ENCODE results near the gene LRRC3C.

LRRC3C gene

DNA sequence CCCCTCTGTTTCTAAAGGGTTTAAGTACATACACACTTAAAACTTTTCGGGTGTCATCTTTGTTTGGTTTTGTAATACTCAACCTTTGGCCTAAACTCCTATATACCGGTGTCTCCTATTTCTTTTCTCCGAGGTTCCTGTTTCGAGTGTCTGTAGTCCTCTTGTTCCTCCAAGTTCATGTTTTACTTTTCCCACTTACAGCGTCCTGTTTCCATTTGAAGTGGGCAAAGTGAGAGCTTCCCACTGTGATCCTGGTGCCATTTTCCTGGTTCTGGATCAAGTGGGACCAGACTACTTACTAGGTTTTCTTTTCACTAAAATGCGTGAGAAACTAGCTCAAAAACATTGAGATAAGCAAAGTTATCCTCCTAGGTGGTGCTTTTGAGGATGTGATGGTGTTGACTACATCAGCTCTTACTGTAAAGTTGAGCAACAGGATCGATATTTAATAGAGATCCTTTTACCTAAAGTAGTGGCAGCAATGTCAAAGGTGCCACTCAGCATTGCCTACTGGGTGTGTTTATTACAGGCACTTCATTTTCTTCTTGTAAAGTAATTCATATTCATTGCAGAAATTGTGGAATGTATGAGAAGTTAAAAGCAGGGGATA, 54.3 kb downstream of the LRRC3C start:
- Histone ChIP-seq H3K36me3 (ENCODE audit: low read length) (peaks cover 9% of the 10 kb centered on the region), H3K9me2 (replicated peaks; ENCODE audit: insufficient read depth, low read length) (no peaks in the 10 kb centered on the region), H3K9me3 (ENCODE audit: insufficient read depth, low read length) (no peaks in the 10 kb centered on the region), H3K4me2 (ENCODE audit: low read depth, low read length, poor library complexity, severe bottlenecking) (peak overlapping the region; percentile 94), H3K4me3 (ENCODE audit: insufficient read depth, low read length, poor library complexity, severe bottlenecking) (peak overlapping the region; percentile 73), H2AFZ (ENCODE audit: low read depth, low read length, severe bottlenecking) (no peak overlapping the region), H3F3A (ENCODE audit: insufficient read depth) (no peaks in the 10 kb centered on the region; the same call in 1 of the 2 replicates), H4K20me1 (ENCODE audit: low read depth, low read length) (peaks cover 8% of the 10 kb centered on the region; the same call in 1 of the 2 replicates), H3K9ac (ENCODE audit: low read length) (peak overlapping the region; percentile 93), H3K79me2 (ENCODE audit: insufficient read depth, low read length) (peaks cover 31% of the 10 kb centered on the region), H3K27ac (ENCODE audit: low read depth, low read length) (no peak overlapping the region), H3K27me3 (ENCODE audit: low read length) (no peaks in the 10 kb centered on the region)
- TF ChIP-seq CTCF (IDR thresholded peaks at IDR 0.05; ENCODE audit: insufficient read depth, low read length, poor library complexity, severe bottlenecking), result no peak
- no peak for TF ChIP-seq EZH2phosphoT487 (conservative IDR thresholded peaks at IDR 0.05; ENCODE audit: low read length)

GRCh38 chr17:39988206-39988810, 60.8 kb downstream of the LRRC3C start:
- H3K4me2 ChIP-seq (ENCODE audit: low read depth, low read length, poor library complexity, severe bottlenecking), result no peak overlapping the region
- no peak overlapping the region for H3K27ac ChIP-seq (ENCODE audit: low read depth, low read length)
- H3K79me2 ChIP-seq (ENCODE audit: insufficient read depth, low read length), result peaks cover 5% of the 10 kb centered on the region
- no peaks in the 10 kb centered on the region for H4K20me1 ChIP-seq (ENCODE audit: low read depth, low read length)
- H3K9me3 ChIP-seq (ENCODE audit: insufficient read depth, low read length), result no peaks in the 10 kb centered on the region
- TF ChIP-seq EZH2phosphoT487 (conservative IDR thresholded peaks at IDR 0.05; ENCODE audit: low read length), result no peak
- no peak for TF ChIP-seq CTCF (IDR thresholded peaks at IDR 0.05; ENCODE audit: insufficient read depth, low read length, poor library complexity, severe bottlenecking)
- H3K9me2 ChIP-seq (replicated peaks; ENCODE audit: insufficient read depth, low read length), result no peaks in the 10 kb centered on the region
- H3K9ac ChIP-seq (ENCODE audit: low read length), result no peak overlapping the region
- H3K36me3 ChIP-seq (ENCODE audit: low read length), result peaks cover 33% of the 10 kb centered on the region
- no peak overlapping the region for H2AFZ ChIP-seq (ENCODE audit: low read depth, low read length, severe bottlenecking)
- no peaks in the 10 kb centered on the region for H3K27me3 ChIP-seq (ENCODE audit: low read length)
- no peaks in the 10 kb centered on the region; the same call in 1 of the 2 replicates for H3F3A ChIP-seq (ENCODE audit: insufficient read depth)
- H3K4me3 ChIP-seq (ENCODE audit: insufficient read depth, low read length, poor library complexity, severe bottlenecking), result no peak overlapping the region

DNA sequence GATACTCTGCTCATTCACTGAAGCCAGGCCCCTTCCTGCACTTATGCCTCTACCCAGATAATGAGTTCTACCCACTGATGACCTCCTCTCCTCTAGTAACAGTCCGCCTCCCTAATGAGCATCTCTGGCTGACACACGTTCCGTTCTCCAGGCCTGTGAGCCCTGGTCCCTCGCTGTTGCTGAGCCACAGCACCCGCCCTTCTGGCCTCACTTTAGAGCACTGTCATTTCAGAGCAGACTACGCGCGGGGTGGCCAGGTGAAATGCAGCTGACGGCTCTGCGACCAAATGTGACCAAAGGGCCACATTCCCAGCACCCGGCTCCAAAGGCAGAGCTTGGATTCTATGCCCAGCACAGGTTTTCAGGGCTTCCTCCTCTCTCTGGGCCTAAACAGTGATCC, 66.9 kb downstream of the LRRC3C start:
- Histone ChIP-seq H3K79me2 (ENCODE audit: insufficient read depth, low read length) (no peaks in the 10 kb centered on the region), H3F3A (ENCODE audit: insufficient read depth) (no peaks in the 10 kb centered on the region), H3K9me3 (ENCODE audit: insufficient read depth, low read length) (no peaks in the 10 kb centered on the region), H3K9me2 (replicated peaks; ENCODE audit: insufficient read depth, low read length) (no peaks in the 10 kb centered on the region), H3K9ac (ENCODE audit: low read length) (no peak overlapping the region), H2AFZ (ENCODE audit: low read depth, low read length, severe bottlenecking) (no peak overlapping the region), H3K27me3 (ENCODE audit: low read length) (no peaks in the 10 kb centered on the region), H4K20me1 (ENCODE audit: low read depth, low read length) (no peaks in the 10 kb centered on the region), H3K36me3 (ENCODE audit: low read length) (peaks cover 7% of the 10 kb centered on the region; the same call in 1 of the 2 replicates), H3K27ac (ENCODE audit: low read depth, low read length) (no peak overlapping the region), H3K4me3 (ENCODE audit: insufficient read depth, low read length, poor library complexity, severe bottlenecking) (no peak overlapping the region), H3K4me2 (ENCODE audit: low read depth, low read length, poor library complexity, severe bottlenecking) (no peak overlapping the region)
- no peak for TF ChIP-seq EZH2phosphoT487 (conservative IDR thresholded peaks at IDR 0.05; ENCODE audit: low read length)
- TF ChIP-seq CTCF (IDR thresholded peaks at IDR 0.05; ENCODE audit: insufficient read depth, low read length, poor library complexity, severe bottlenecking), result no peak

Data from SU-DHL-6 (cell line).